GM19372 (cell line): Measurements from ENCODE around the gene ATP8B4.
A peak's percentile ranks its signal among the peaks of the same experiment; 100 is the strongest.

Experiments
- ATAC-seq: cut with Tn5 transposase; IDR thresholded peaks from one replicate; pipeline ENCODE4 v1.9.1; 2021; ENCODE audit warnings: mild to moderate bottlenecking, low read depth, moderate library complexity; ENCODE audit not compliant: unreplicated experiment

ATP8B4 gene

GRCh38 chr15:50028326-50028725 is 90.7 kb downstream of the ATP8B4 start:
- ATAC-seq = no peak

- no peak for ATAC-seq
These were observed 94.8 kb downstream of the ATP8B4 start for GRCh38 chr15:50024281-50024680.

GRCh38 chr15:50018491-50018890 is 100.5 kb downstream of the ATP8B4 start:
- ATAC-seq = no peak

GRCh38 chr15:50017522-50017921 is 101.5 kb downstream of the ATP8B4 start:
- ATAC-seq = no peak

- no peak for ATAC-seq
These were observed 102.1 kb downstream of the ATP8B4 start for GRCh38 chr15:50016951-50017350.

- no peak for ATAC-seq
These were observed 106.2 kb downstream of the ATP8B4 start for GRCh38 chr15:50012790-50013189.

- no peak for ATAC-seq
These were observed 109.4 kb downstream of the ATP8B4 start for GRCh38 chr15:50009634-50010033.

- ATAC-seq = peak; percentile 100
These were observed 115.2 kb downstream of the ATP8B4 start for GRCh38 chr15:50003786-50004334.

GRCh38 chr15:49991587-49991986 is 127.4 kb downstream of the ATP8B4 start:
- ATAC-seq = no peak

- ATAC-seq = no peak
These were observed 128.0 kb downstream of the ATP8B4 start for GRCh38 chr15:49990835-49991545.

GRCh38 chr15:49989498-49989897 is 129.5 kb downstream of the ATP8B4 start:
- ATAC-seq = no peak

- no peak for ATAC-seq
These were observed 130.3 kb downstream of the ATP8B4 start for GRCh38 chr15:49988766-49989165.

GRCh38 chr15:49987896-49988295 is 131.1 kb downstream of the ATP8B4 start:
- no peak for ATAC-seq

GRCh38 chr15:49987198-49987785 is 131.7 kb downstream of the ATP8B4 start:
- ATAC-seq = no peak

- ATAC-seq = no peak
These were observed 132.7 kb downstream of the ATP8B4 start for GRCh38 chr15:49986326-49986725.

GRCh38 chr15:49985463-49985862 is 133.6 kb downstream of the ATP8B4 start:
- ATAC-seq = no peak

GRCh38 chr15:49984436-49984835 is 134.6 kb downstream of the ATP8B4 start:
- ATAC-seq = no peak

GRCh38 chr15:49982584-49982983 is 136.4 kb downstream of the ATP8B4 start:
- ATAC-seq = no peak

GRCh38 chr15:49979705-49980382 is 139.2 kb downstream of the ATP8B4 start:
- no peak for ATAC-seq

- no peak for ATAC-seq
These were observed 140.9 kb downstream of the ATP8B4 start for GRCh38 chr15:49978121-49978520.

GRCh38 chr15:49977306-49977705 is 141.7 kb downstream of the ATP8B4 start:
- ATAC-seq = no peak
